Measurements from ENCODE around the gene COG8.
"Not testable (repeated sequence)": the region's sequence is repeated elsewhere in the genome, so short reads cannot be mapped to it uniquely, and the experiment has no call there.

COG8 gene, protein sequence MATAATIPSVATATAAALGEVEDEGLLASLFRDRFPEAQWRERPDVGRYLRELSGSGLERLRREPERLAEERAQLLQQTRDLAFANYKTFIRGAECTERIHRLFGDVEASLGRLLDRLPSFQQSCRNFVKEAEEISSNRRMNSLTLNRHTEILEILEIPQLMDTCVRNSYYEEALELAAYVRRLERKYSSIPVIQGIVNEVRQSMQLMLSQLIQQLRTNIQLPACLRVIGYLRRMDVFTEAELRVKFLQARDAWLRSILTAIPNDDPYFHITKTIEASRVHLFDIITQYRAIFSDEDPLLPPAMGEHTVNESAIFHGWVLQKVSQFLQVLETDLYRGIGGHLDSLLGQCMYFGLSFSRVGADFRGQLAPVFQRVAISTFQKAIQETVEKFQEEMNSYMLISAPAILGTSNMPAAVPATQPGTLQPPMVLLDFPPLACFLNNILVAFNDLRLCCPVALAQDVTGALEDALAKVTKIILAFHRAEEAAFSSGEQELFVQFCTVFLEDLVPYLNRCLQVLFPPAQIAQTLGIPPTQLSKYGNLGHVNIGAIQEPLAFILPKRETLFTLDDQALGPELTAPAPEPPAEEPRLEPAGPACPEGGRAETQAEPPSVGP

GRCh38 chr16:69339289-69340094 lies at the start of gene COG8, which contains the start of gene NIP7:
Gene COG8, minus strand, starts transcription at chr16:69339564. Its CDS starts 12 bp downstream, at chr16:69339552.
Gene NIP7, plus strand, starts transcription at chr16:69339772. Its CDS starts 58 bp downstream, at chr16:69339830.
- peak; percentile 95 for DNase-seq (ENCODE audit: low spot score)

GRCh38 chr16:69386596-69386995 lies 47.2 kb upstream of the COG8 start:
- DNase-seq (ENCODE audit: low spot score): no peak

DNA sequence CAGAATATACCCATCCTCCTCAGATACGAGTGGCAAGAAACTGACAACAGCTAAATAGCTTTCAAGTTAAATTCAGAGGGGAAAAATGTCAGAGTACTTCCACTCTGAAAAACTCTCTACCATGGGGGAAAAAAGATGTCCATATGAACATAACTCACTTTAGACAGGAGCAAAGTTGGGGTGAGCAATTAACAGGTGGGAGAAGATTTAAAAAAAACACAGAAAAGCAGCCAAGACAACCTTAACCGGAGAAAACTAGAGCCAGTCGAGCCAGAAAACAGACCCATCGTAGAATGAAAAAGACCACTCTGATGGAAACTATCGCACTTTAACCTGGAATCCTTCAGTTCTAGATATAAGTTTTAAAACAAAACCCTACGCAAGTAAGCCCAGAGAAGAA lies 45.6 kb upstream of the COG8 start:
- no peak for DNase-seq (ENCODE audit: low spot score)

DNA sequence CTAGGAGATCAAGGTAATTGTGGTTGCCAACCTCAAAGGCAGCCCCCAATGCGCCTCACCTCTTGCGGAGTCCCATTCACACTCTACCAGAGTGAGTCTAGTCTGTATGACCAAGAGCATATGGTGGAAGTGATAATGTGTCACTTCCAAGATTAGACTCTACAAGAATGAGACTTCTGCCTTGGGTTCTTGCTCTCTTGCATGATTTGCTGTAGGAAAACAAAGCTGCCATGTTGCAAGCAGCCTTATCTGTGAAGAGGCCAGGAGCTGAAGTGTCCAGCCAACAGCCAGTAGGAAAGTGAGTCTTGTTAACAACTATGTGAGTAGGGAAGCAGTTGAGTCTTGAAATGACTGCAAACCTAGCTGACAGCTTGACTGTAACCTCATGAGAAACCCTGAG lies 43.1 kb upstream of the COG8 start:
- DNase-seq (ENCODE audit: low spot score): no peak

GRCh38 chr16:69381231-69381630 lies 41.9 kb upstream of the COG8 start:
- DNase-seq (ENCODE audit: low spot score): no peak

DNA sequence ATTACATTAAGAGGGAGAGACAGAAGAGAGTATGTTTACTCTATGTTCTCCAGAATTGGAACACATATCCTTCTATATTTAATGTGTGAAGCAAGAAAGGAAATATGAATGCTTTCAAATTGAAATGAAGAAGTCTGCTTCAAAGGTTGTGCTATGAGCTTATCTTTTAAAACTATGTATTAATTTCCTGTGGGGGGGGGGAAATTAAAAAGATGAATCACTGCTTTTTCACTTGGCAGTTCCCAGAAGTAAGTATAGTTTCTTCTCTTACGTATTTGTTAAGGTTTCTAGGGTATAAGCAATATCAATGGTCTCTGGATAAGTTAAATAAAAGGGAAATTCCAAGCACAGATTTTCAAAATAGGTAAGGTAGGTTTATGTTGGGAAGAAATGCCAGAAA lies 39.4 kb upstream of the COG8 start:
- DNase-seq (ENCODE audit: low spot score): no peak

GRCh38 chr16:69378036-69378435 lies 38.7 kb upstream of the COG8 start:
- DNase-seq (ENCODE audit: low spot score): no peak

DNA sequence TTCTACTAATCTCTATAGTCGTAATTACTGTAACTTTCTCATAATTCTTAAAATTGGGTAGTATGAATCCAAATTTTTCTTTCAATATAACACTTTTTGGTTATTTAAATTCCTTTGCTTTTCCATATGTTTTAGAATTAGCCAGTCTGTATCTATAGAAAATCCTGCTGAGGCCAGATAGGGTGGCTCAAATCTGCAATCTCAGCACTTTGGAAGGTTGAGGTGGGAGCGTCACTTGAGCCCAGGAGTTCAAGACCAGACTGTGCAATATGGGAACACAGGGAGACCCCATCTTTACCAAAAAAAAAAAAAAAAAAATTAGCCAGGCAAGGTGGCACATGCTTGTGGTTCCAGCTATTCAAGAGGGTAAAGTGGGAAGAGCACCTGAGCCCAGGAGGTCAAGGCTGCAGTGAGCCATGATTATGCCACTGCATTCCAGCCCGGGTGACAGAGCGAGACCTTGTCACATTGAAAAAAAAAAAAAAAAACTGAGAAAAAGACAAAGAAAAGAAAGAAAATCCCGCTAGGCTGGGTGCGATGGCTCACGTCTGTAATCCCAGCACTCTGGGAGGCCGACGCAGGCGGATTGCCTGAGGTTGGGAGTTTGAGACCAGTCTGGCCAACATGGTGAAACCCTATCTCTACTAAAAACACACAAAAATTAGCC lies 37.2 kb upstream of the COG8 start:
- DNase-seq (ENCODE audit: low spot score): no peak

DNA sequence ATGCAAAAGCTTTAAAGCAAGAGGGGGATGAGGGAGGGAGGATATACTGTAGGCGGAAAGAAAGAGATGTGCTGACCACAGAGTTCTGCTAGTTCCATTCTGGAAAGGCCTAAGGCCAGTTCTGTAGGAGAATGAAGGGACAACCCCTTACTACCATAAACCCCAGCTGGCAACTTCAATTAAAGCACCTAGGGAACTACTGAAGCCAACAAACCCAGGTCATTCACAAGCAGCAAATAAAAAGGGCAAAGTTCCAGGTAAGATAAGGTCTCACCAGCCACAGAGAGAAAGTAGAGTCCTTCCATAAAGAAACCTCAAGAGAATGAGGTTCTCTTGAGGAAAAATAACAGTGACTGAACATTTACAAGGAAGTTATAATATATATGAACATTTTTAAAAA lies 33.7 kb upstream of the COG8 start:
- DNase-seq (ENCODE audit: low spot score): no peak

- no peak for DNase-seq (ENCODE audit: low spot score)
Observed at GRCh38 chr16:69371564-69371963, 32.2 kb upstream of the COG8 start.

DNA sequence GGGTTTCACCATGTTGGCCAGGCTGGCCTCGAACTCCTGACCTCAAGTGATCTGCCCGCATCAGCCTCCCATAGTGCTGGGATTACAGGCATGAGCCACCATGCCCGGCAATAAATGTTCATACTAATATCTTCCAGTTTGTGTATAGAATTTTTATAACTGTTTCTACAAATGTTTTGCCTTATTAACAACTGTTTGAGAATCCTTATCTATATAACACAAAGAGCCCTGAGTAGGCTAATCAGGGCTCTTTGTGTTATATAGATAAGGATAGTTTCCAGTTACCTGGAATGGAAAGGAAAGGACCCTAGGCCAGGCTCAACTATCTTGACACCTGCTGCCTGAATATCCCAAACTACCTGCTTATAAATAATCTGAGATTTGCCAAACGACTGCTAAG lies 29.5 kb upstream of the COG8 start:
- no peak for DNase-seq (ENCODE audit: low spot score)

GRCh38 chr16:69367980-69368379 lies 28.6 kb upstream of the COG8 start:
- no peak for DNase-seq (ENCODE audit: low spot score)

DNA sequence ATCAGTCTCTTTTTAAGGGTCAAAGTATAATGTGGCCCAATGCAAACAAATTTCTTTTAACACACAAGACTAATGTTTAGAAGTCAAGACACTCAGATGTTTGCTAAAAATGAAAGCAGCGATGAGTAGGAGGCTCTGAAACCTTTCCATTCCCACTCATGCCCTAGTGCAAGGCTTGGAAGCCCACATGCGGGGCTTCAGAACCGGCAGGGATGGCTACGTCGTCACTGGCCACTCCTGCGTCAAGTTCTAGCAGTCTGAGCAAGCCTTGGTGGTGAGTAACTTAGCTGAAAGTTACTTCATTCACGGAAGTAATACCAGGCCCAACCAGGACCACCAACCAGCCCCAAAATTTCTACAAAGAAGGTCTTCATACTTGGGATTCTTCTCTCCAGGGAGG lies 27.1 kb upstream of the COG8 start:
- no peak for DNase-seq (ENCODE audit: low spot score)

GRCh38 chr16:69365901-69366300 lies 26.5 kb upstream of the COG8 start:
- DNase-seq (ENCODE audit: low spot score): no peak

GRCh38 chr16:69364088-69364487 lies 24.7 kb upstream of the COG8 start:
- no peak for DNase-seq (ENCODE audit: low spot score)

DNA sequence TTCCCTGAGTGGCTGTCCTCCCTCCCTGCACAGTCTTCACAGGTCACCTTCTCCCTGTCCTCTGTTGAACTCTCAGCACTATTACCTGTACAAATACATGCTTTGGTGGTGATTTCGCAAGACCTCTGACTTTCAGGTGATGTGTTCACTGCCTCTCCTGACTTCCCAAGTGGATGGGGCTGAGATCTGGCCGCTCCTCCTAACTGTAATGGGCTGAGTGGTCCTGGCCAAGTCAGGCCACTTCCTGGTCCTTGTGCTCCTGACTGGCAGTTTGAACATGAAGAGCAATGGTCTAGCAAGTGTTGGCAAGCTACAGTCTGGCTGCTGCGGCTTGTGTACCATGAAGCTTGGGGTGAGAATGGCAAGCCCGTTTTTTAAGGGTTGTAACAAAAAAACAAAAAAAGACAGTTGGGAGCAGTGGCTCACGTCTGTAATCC lies 23.9 kb upstream of the COG8 start:
- no peak for DNase-seq (ENCODE audit: low spot score)

GRCh38 chr16:69360070-69360469 lies 20.7 kb upstream of the COG8 start:
- DNase-seq (ENCODE audit: low spot score): not testable (repeated sequence)

- DNase-seq (ENCODE audit: low spot score): peak; percentile 48
Observed at GRCh38 chr16:69351309-69352027, 12.1 kb upstream of the COG8 start, which contains the start of gene TMED6. Gene TMED6, minus strand, starts transcription at chr16:69351786. Its CDS starts 33 bp downstream, at chr16:69351753.

GRCh38 chr16:69350536-69351133 lies 11.3 kb upstream of the COG8 start:
- no peak for DNase-seq (ENCODE audit: low spot score)

DNA sequence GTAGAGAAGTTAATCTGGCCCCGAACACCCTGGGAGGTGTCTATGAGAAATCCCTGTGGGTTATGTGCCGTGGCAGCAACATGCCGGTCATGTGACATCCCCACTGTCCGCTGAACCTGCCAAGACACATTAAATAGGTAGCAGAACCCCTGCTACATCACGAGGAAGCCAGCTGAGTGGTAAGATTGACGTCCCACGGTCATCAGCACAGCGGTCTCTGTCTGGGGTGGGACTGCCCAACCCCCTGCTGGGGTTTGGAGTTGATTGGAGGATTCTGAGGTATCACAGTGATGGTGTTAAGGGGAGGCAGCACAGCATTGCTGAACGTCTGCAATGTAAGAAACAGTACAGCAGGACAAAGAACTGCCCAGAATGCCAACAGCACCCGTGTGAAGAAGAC lies 10.2 kb upstream of the COG8 start:
- no peak for DNase-seq (ENCODE audit: low spot score)

DNA sequence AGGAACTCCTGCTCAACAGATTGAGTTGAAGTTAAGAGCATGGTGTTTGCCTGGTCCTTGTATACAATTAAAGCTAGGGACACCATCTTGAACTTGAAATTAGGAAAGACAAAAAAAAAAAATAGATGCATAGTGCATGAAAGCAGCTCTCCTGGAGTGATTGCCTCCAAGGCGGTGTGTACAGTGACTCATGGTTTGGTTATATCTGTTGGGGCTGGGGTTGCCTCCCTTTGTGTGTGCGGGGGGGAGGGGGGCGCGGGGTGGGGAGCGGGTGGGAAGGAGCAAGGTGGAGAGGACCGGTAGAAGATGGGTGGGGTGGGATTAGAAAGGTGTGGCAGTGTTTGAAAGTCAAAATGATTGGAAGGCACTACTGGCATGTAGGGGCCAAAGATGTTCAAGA lies 8.9 kb upstream of the COG8 start:
- no peak for DNase-seq (ENCODE audit: low spot score)

Data from HuH-7.5 (cell line).